K562 (cell line): Measurements from ENCODE around the gene FGFBP2. TPM values are rescaled to one million over a fixed set of nuclear protein-coding genes. Genes with fewer than 3 reads are reported as not detected.

Experiments
- ATAC-seq: fragments of 200-7000 bp; cut with Tn5 transposase; 3 replicates; pipeline ENCODE4 v1.9.1; 2020; ENCODE audit warnings: moderate library complexity
- BruUV-seq: library from RNA; stranded (reverse); fragments of 400-500 nt; replicated peaks from 2 replicates; lab custom pipeline; 2021; lab: Mats Ljungman, UMichigan
- CTCF ChIA-PET: fragments of 300-600 bp; formaldehyde crosslinking; extraction: SDS; loops from one replicate; lab custom pipeline; 2021; ENCODE audit warnings: low intra/inter-chr PET ratio; lab: Yijun Ruan, JAX
- POLR2A ChIA-PET: fragments of 300-600, 350-650 bp; sonication (Branson Sonifier 250); formaldehyde crosslinking; extraction: SDS; loops from one replicate; lab custom pipeline; 2021; ENCODE audit warnings: antibody characterized with exemption, inconsistent platforms; lab: Yijun Ruan, JAX
- DNase-seq, 4 experiments: peaks; one replicate each; pipeline versions ENCODE4 v3.0.0 to v3.0.0-alpha.2; 2011 to 2018; ENCODE audit warnings: low spot score in 3 of 4, mixed read lengths in 3 of 4; ENCODE audit errors: extremely low read depth in 1 of 4
- FAIRE-seq: peaks from 2 replicates; lab custom pipeline; 2011; peaks lifted over from hg19 to GRCh38; lab: Jason Lieb, UNC
- H2AFZ ChIP-seq: 2 replicates; pipeline ENCODE4 v1.6.0; 2011; ENCODE audit warnings: low read depth, low read length, control low read depth, inconsistent platforms
- H3K27ac ChIP-seq: fragments of 200-600 bp; 3 replicates; pipeline ENCODE4 v1.8.0; 2011; ENCODE audit warnings: low read depth, mild to moderate bottlenecking, control low read depth, inconsistent platforms, low read length, moderate library complexity, mixed read lengths; ENCODE audit errors: extremely low read depth
- H3K27me3 ChIP-seq, 2 experiments: fragments of 300-600 bp in 1 of 2; 2 replicates in 1 of 2; 3 replicates in 1 of 2; pipeline versions ENCODE4 v1.6.0 to v1.8.0; 2011; ENCODE audit warnings: inconsistent platforms in 2 of 2, low read length in 2 of 2, mild to moderate bottlenecking in 1 of 2, mixed read lengths in 1 of 2, moderate library complexity in 1 of 2; ENCODE audit not compliant: control insufficient read depth in 2 of 2, insufficient read depth in 2 of 2
- H3K36me3 ChIP-seq: fragments of 300-600 bp; 3 replicates; pipeline ENCODE4 v1.8.0; 2011; ENCODE audit warnings: mild to moderate bottlenecking, low read length, inconsistent platforms; ENCODE audit not compliant: control insufficient read depth, insufficient read depth
- H3K4me1 ChIP-seq, 2 experiments: fragments of 200-600 bp in 1 of 2; replicated peaks in 1 of 2; 2 replicates in 1 of 2; 3 replicates in 1 of 2; pipeline versions ENCODE4 v1.5.1 to v1.8.0; 2011; ENCODE audit warnings: inconsistent platforms in 2 of 2, low read length in 2 of 2, mild to moderate bottlenecking in 1 of 2, mixed read lengths in 1 of 2, moderate library complexity in 1 of 2; ENCODE audit not compliant: control insufficient read depth in 2 of 2, insufficient read depth in 2 of 2
- H3K4me2 ChIP-seq: 2 replicates; pipeline ENCODE4 v1.6.1; 2011; ENCODE audit warnings: low read length, control low read depth, inconsistent platforms, mixed read lengths; ENCODE audit not compliant: insufficient read depth
- H3K4me3 ChIP-seq: fragments of 200-600 bp; sonication (generic), shearing (Covaris generic); 2 replicates; pipeline ENCODE4 v1.5.1; 2016; ENCODE audit warnings: control low read depth, inconsistent platforms
- H3K79me2 ChIP-seq: fragments of 200-600 bp; 3 replicates; pipeline ENCODE4 v1.8.0; 2011; ENCODE audit warnings: low read length, inconsistent platforms; ENCODE audit not compliant: control insufficient read depth, insufficient read depth
- H3K9ac ChIP-seq, 2 experiments: 2 replicates each; pipeline versions ENCODE4 v1.6.0 to v1.6.1; 2011; ENCODE audit warnings: low read depth in 2 of 2, low read length in 2 of 2, control low read depth in 1 of 2, inconsistent platforms in 1 of 2, mild to moderate bottlenecking in 1 of 2, mixed read lengths in 1 of 2; ENCODE audit not compliant: insufficient read depth in 1 of 2
- H3K9me1 ChIP-seq: one replicate; pipeline ENCODE4 v1.6.0; 2011; ENCODE audit warnings: inconsistent platforms, mild to moderate bottlenecking, low read length, moderate library complexity; ENCODE audit not compliant: control insufficient read depth, insufficient read depth
- H3K9me3 ChIP-seq: replicated peaks from 2 replicates; pipeline ENCODE4 v1.5.1; 2011; ENCODE audit warnings: low read depth, low read length, inconsistent platforms; ENCODE audit not compliant: control insufficient read depth, insufficient read depth
- H4K20me1 ChIP-seq: replicated peaks from 2 replicates; pipeline ENCODE4 v1.6.1; 2011; ENCODE audit warnings: low read length, inconsistent platforms, mixed read lengths; ENCODE audit not compliant: control insufficient read depth, insufficient read depth
- BRCA1 ChIP-seq, 2 experiments: fragments of 450-650 bp in 1 of 2; sonication (generic) in 1 of 2; formaldehyde crosslinking in 1 of 2; IDR thresholded peaks; 2 replicates each; pipeline versions ENCODE4 v1.5.0 to v1.6.1; 2017 to 2020; ENCODE audit warnings: mild to moderate bottlenecking in 1 of 2, missing genetic modification reagents in 1 of 2
- NR2F6 ChIP-seq: fragments of 450-650 bp; formaldehyde crosslinking; IDR thresholded peaks from 2 replicates; pipeline ENCODE4 v1.4.0; 2020; ENCODE audit warnings: mild to moderate bottlenecking
- POLR3G ChIP-seq: IDR thresholded peaks from 2 replicates; pipeline ENCODE4 v1.6.1; 2011; ENCODE audit not compliant: insufficient read length, insufficient replicate concordance; ENCODE audit errors: extremely low read depth
- SRSF9 ChIP-seq: fragments of 200-400 bp; formaldehyde crosslinking; IDR thresholded peaks from 2 replicates; pipeline ENCODE4 v1.6.1; 2017; ENCODE audit warnings: low read depth, low read length, borderline replicate concordance
- ZFX ChIP-seq: sonication (generic); formaldehyde crosslinking; IDR thresholded peaks from 2 replicates; pipeline ENCODE4 v1.8.0; 2022; ENCODE audit warnings: mild to moderate bottlenecking, missing genetic modification reagents, moderate library complexity
- ZNF830 ChIP-seq: fragments of 250-450 bp; sonication (Bioruptor Pico); IDR thresholded peaks from 2 replicates; pipeline ENCODE4 v1.5.0; 2021; ENCODE audit warnings: mild to moderate bottlenecking
- WGBS: fragments of 100-300 bp; shearing (Covaris generic); methylation state at CpG from one replicate; pipeline ENCODE4 v1.1.6; 2016; ENCODE audit warnings: low coverage, mixed read lengths; ENCODE audit not compliant: insufficient coverage; ENCODE audit errors: missing lambda C conversion rate; 5-methylcytosine and 5-hydroxymethylcytosine counted together
- in situ Hi-C: fragments of 300-500 bp; cut with MboI; formaldehyde crosslinking; loops from 4 replicates; pipeline ENCODE4 v1.15.0; 2018; ENCODE audit warnings: inconsistent platforms, mixed read lengths
- intact Hi-C: fragments of 100-400 bp; cut with micrococcal nuclease; formaldehyde crosslinking; loops from 2 replicates; pipeline ENCODE4 v1.14.2; 2022
- polyA plus RNA-seq, 8 experiments: library from polyadenylated mRNA; depleted of rRNA in 4 of 8; stranded (reverse) in 5 of 8; unstranded in 3 of 8; fragments of >200 nt; fragmentation: Nextera tagmentation in 2 of 8; fragmentation: Illumina TruSeq in 1 of 8; extraction: Ambion mirVana in 2 of 8; extraction: Trizol in 1 of 8; gene quantifications; 2 replicates each; pipeline versions ENCODE4 v1.2.1 to v1.2.3, GENCODE V29; 2011 to 2014; ENCODE audit warnings: inconsistent platforms in 1 of 8, missing spikeins in 1 of 8
- total RNA-seq, 7 experiments: library from RNA; depleted of rRNA in 6 of 7; stranded (reverse); fragments of >200 nt in 6 of 7; fragmentation: Illumina TruSeq in 2 of 7; extraction: Trizol in 2 of 7; gene quantifications; 2 replicates each; pipeline versions ENCODE4 v1.2.1 to v1.2.3, GENCODE V29; 2011 to 2021; ENCODE audit warnings: low replicate concordance in 1 of 7

The FGFBP2 gene
- total and polyA plus RNA-seq, 9 of the 15 experiments (the other 6 are each of a cell fraction or from before 2014, with no cell fraction given), result not detected

GRCh38 chr4:15983610-15984009 is 20.6 kb upstream of the FGFBP2 start:
- Histone ChIP-seq H3K4me2 (no peak overlapping the region), H3K79me2 (no peaks in the 10 kb centered on the region), H3K9me1 (no peaks in the 10 kb centered on the region), H3K36me3 (no peaks in the 10 kb centered on the region), H3K9me3 (no peaks in the 10 kb centered on the region), H2AFZ (no peak overlapping the region), H3K4me1 (no peaks in the 10 kb centered on the region), H3K9ac (no peak overlapping the region), H3K27me3 (peaks cover 0 to 14% of the 10 kb centered on the region in 2 experiments; a peak in 3 of 5 replicates), H3K4me3 (no peak overlapping the region), H4K20me1 (no peaks in the 10 kb centered on the region), H3K27ac (no peak overlapping the region)
- ChIA-PET CTCF (no interaction called here), POLR2A (no interaction called here)
- TF ChIP-seq ZNF830 (CRISPR knock-in tag), result no peak
- no peak for TF ChIP-seq ZFX
- no peak for TF ChIP-seq POLR3G
- TF ChIP-seq BRCA1 (IDR thresholded peaks at IDR 0.05), result no peak
- no peak for TF ChIP-seq BRCA1 (CRISPR knock-in tag; IDR thresholded peaks at IDR 0.05)
- TF ChIP-seq SRSF9, result no peak
- TF ChIP-seq NR2F6 (CRISPR knock-in tag), result no peak
- ATAC-seq (no peak), FAIRE-seq (no peak), DNase-seq (no peak)
- WGBS, result 5% methylated on average over 2 of the region's 2 CpGs
- intact Hi-C loops (no loop called here), in situ Hi-C loops (no loop called here)
- BruUV-seq, result no TSS peak
